ENCODE data around the gene CRNKL1. TPM values are rescaled to one million over a fixed set of nuclear protein-coding genes. Genes with fewer than 3 reads are reported as not detected.

CRNKL1 gene
- total and polyA plus RNA-seq, 2 donors (not counting 1 experiment from before 2014, with no cell fraction given) = 19.2 to 32.7 TPM

GRCh38 chr20:20085071-20085470, 32.8 kb upstream of the CRNKL1 start:
- H3K4me3 ChIP-seq (replicated peaks in 1 of 4; ENCODE audit: control extremely low read depth in 1 of 4, insufficient read depth in 1 of 4, low read depth in 3 of 4, low read length in 4 of 4) = no peak overlapping the region
- no peak overlapping the region for H3K9ac ChIP-seq (ENCODE audit: insufficient read depth, low read length)
- no peaks in the 10 kb centered on the region for H3K79me2 ChIP-seq (ENCODE audit: control insufficient read depth, insufficient read depth, low read length)
- no peak overlapping the region for H3K27ac ChIP-seq (ENCODE audit: insufficient read depth, low read length)
- H3K4me2 ChIP-seq (ENCODE audit: extremely low read depth, insufficient read depth, low read length) = no peak overlapping the region
- TF ChIP-seq EZH2 (IDR thresholded peaks at IDR 0.05; ENCODE audit: low read length, missing control alignments) = no peak
- H3K9me3 ChIP-seq (ENCODE audit: control insufficient read depth, insufficient read depth, low read depth, low read length) = no peaks in the 10 kb centered on the region
- peaks cover 3% of the 10 kb centered on the region for H3K27me3 ChIP-seq (ENCODE audit: control insufficient read depth, insufficient read depth, low read length)
- no peaks in the 10 kb centered on the region for H4K20me1 ChIP-seq (ENCODE audit: control insufficient read depth, extremely low read depth, insufficient read depth, low read length)
- no peaks in the 10 kb centered on the region for H3K36me3 ChIP-seq (ENCODE audit: control insufficient read depth, insufficient read depth, low read length)
- DNase-seq (ENCODE audit: low read depth in 2 of 2) = no peak
- H3K4me1 ChIP-seq (ENCODE audit: control insufficient read depth, extremely low read depth, insufficient read depth, low read length) = no peaks in the 10 kb centered on the region
- no peak overlapping the region for H2AFZ ChIP-seq (ENCODE audit: low read length)

GRCh38 chr20:20084296-20084752, 32.1 kb upstream of the CRNKL1 start:
- peak overlapping the region; percentile 35 for H3K4me2 ChIP-seq (ENCODE audit: extremely low read depth, insufficient read depth, low read length)
- TF ChIP-seq CTCF (conservative IDR thresholded peaks at IDR 0.05 in 1 of 2, IDR thresholded peaks at IDR 0.05 in 1 of 2; ENCODE audit: low read depth in 1 of 2, low read length in 2 of 2) (no peak), EZH2 (IDR thresholded peaks at IDR 0.05; ENCODE audit: low read length, missing control alignments) (no peak)
- H4K20me1 ChIP-seq (ENCODE audit: control insufficient read depth, extremely low read depth, insufficient read depth, low read length) = no peaks in the 10 kb centered on the region
- no peak overlapping the region for H3K9ac ChIP-seq (ENCODE audit: insufficient read depth, low read length)
- no peak overlapping the region for H3K27ac ChIP-seq (ENCODE audit: insufficient read depth, low read length)
- H3K4me3 ChIP-seq (replicated peaks in 1 of 4; ENCODE audit: control extremely low read depth in 1 of 4, insufficient read depth in 1 of 4, low read depth in 3 of 4, low read length in 4 of 4) = no peak overlapping the region
- peaks cover 3% of the 10 kb centered on the region for H3K27me3 ChIP-seq (ENCODE audit: control insufficient read depth, insufficient read depth, low read length)
- no peaks in the 10 kb centered on the region for H3K36me3 ChIP-seq (ENCODE audit: control insufficient read depth, insufficient read depth, low read length)
- H2AFZ ChIP-seq (ENCODE audit: low read length) = no peak overlapping the region
- no peak for DNase-seq (ENCODE audit: low read depth in 2 of 2)
- no peaks in the 10 kb centered on the region for H3K79me2 ChIP-seq (ENCODE audit: control insufficient read depth, insufficient read depth, low read length)
- H3K4me1 ChIP-seq (ENCODE audit: control insufficient read depth, extremely low read depth, insufficient read depth, low read length) = no peaks in the 10 kb centered on the region
- H3K9me3 ChIP-seq (ENCODE audit: control insufficient read depth, insufficient read depth, low read depth, low read length) = no peaks in the 10 kb centered on the region

- Histone ChIP-seq H3K36me3 (ENCODE audit: control insufficient read depth, insufficient read depth, low read length) (no peaks in the 10 kb centered on the region), H3K4me2 (ENCODE audit: extremely low read depth, insufficient read depth, low read length) (peak overlapping the region; percentile 35), H3K4me1 (ENCODE audit: control insufficient read depth, extremely low read depth, insufficient read depth, low read length) (no peaks in the 10 kb centered on the region), H2AFZ (ENCODE audit: low read length) (no peak overlapping the region), H3K4me3 (replicated peaks in 1 of 4; ENCODE audit: control extremely low read depth in 1 of 4, insufficient read depth in 1 of 4, low read depth in 3 of 4, low read length in 4 of 4) (no peak overlapping the region), H4K20me1 (ENCODE audit: control insufficient read depth, extremely low read depth, insufficient read depth, low read length) (no peaks in the 10 kb centered on the region), H3K79me2 (ENCODE audit: control insufficient read depth, insufficient read depth, low read length) (no peaks in the 10 kb centered on the region), H3K27ac (ENCODE audit: insufficient read depth, low read length) (no peak overlapping the region), H3K27me3 (ENCODE audit: control insufficient read depth, insufficient read depth, low read length) (peaks cover 3% of the 10 kb centered on the region), H3K9me3 (ENCODE audit: control insufficient read depth, insufficient read depth, low read depth, low read length) (no peaks in the 10 kb centered on the region), H3K9ac (ENCODE audit: insufficient read depth, low read length) (no peak overlapping the region)
- TF ChIP-seq CTCF (conservative IDR thresholded peaks at IDR 0.05 in 1 of 2, IDR thresholded peaks at IDR 0.05 in 1 of 2; ENCODE audit: low read depth in 1 of 2, low read length in 2 of 2) = peak; percentile 29 to 40
- TF ChIP-seq EZH2 (IDR thresholded peaks at IDR 0.05; ENCODE audit: low read length, missing control alignments) = no peak
- DNase-seq (ENCODE audit: low read depth in 2 of 2) = peak; percentile 20 to 45
Measured at GRCh38 chr20:20083807-20084206, 31.5 kb upstream of the CRNKL1 start.
